ENCODE results near the gene BCKDK. TPM values are rescaled to one million over a fixed set of nuclear protein-coding genes. Genes with fewer than 3 reads are reported as not detected.
A peak's percentile ranks its signal among the peaks of the same experiment; 100 is the strongest.

BCKDK gene
- total and polyA plus RNA-seq, 2 of the 13 experiments (the other 11 are each of a cell fraction or from before 2014, with no cell fraction given), result 24.9 to 42.6 TPM

- TF ChIP-seq, protein P1, sequence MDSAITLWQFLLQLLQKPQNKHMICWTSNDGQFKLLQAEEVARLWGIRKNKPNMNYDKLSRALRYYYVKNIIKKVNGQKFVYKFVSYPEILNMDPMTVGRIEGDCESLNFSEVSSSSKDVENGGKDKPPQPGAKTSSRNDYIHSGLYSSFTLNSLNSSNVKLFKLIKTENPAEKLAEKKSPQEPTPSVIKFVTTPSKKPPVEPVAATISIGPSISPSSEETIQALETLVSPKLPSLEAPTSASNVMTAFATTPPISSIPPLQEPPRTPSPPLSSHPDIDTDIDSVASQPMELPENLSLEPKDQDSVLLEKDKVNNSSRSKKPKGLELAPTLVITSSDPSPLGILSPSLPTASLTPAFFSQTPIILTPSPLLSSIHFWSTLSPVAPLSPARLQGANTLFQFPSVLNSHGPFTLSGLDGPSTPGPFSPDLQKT (CRISPR knock-in tag; IDR thresholded peaks at IDR 0.05; ENCODE audit: borderline replicate concordance), result no peak
- TF ChIP-seq BHLHE40 (IDR thresholded peaks at IDR 0.05; ENCODE audit: low read length) (peak; percentile 62), CCAR2 (optimal IDR thresholded peaks at IDR 0.05; ENCODE audit: low read depth, low read length) (no peak), MLX (CRISPR knock-in tag; IDR thresholded peaks at IDR 0.05) (no peak), ADNP (CRISPR knock-in tag; IDR thresholded peaks at IDR 0.05) (0 out of 2 replicates have a peak, but pooled peaks have one; percentile 39), GMEB1 (CRISPR knock-in tag; IDR thresholded peaks at IDR 0.05; ENCODE audit: borderline replicate concordance) (0 out of 2 replicates have a peak, but pooled peaks have one; percentile 27), PRMT3 (CRISPR knock-in tag; IDR thresholded peaks at IDR 0.05; ENCODE audit: borderline replicate concordance, low read depth) (no peak), SRY (CRISPR knock-in tag; IDR thresholded peaks at IDR 0.05) (no peak), ZNF687 (CRISPR knock-in tag; IDR thresholded peaks at IDR 0.05) (peak; percentile 58; the same call in 1 of the 2 replicates), HOXA3 (CRISPR knock-in tag; IDR thresholded peaks at IDR 0.05) (0 out of 2 replicates have a peak, but pooled peaks have one; percentile 30), GMEB2 (CRISPR knock-in tag; IDR thresholded peaks at IDR 0.05; ENCODE audit: low read depth) (no peak)
- TF ChIP-seq, protein P2, sequence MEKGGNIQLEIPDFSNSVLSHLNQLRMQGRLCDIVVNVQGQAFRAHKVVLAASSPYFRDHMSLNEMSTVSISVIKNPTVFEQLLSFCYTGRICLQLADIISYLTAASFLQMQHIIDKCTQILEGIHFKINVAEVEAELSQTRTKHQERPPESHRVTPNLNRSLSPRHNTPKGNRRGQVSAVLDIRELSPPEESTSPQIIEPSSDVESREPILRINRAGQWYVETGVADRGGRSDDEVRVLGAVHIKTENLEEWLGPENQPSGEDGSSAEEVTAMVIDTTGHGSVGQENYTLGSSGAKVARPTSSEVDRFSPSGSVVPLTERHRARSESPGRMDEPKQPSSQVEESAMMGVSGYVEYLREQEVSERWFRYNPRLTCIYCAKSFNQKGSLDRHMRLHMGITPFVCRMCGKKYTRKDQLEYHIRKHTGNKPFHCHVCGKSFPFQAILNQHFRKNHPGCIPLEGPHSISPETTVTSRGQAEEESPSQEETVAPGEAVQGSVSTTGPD (CRISPR knock-in tag; IDR thresholded peaks at IDR 0.05), result 0 out of 2 replicates have a peak, but pooled peaks have one; percentile 67
- TF ChIP-seq, protein P3, sequence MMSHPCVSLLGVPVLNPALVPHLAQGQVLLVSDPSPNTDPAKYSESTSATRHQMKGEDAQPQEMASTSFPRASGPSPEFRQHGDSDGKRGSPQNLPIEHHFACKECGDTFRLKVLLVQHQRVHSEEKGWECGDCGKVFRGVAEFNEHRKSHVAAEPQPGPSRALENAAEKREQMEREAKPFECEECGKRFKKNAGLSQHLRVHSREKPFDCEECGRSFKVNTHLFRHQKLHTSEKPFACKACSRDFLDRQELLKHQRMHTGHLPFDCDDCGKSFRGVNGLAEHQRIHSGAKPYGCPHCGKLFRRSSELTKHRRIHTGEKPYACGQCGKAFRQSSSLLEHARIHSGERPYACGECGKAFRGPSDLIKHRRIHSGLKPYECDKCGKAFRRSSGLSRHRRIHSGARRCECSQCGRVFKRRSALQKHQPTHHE (CRISPR knock-in tag; IDR thresholded peaks at IDR 0.05; ENCODE audit: borderline replicate concordance), result peak; percentile 55; the same call in 1 of the 2 replicates
Measured at GRCh38 chr16:31106509-31107464, 1.4 kb upstream of the BCKDK start (continued).
